Stimulated activated effector memory CD8-positive, alpha-beta T cell treated with anti-CD3 and anti-CD28 coated beads, Interleukin-12 subunit alpha, Interleukin-12 subunit beta, amount 100 ng/mL, for 72 hours (primary cell): ENCODE data around the gene LMF2.

Experiments
- ATAC-seq: fragments of 150-1000 bp; cut with Tn5 transposase; 2 replicates; pipeline ENCODE4 v1.10.0; 2021
- DNase-seq, 2 donors: peaks; one replicate each; pipeline ENCODE4 v3.0.0; 2021 to 2022; ENCODE audit warnings: low spot score in 2 of 2
- H3K27ac Mint-ChIP-seq: one replicate; pipeline ENCODE4 v1.8.0; 2022; ENCODE audit warnings: mild to moderate bottlenecking, mixed read lengths
- H3K36me3 Mint-ChIP-seq: one replicate; pipeline ENCODE4 v1.8.0; 2022; ENCODE audit warnings: mild to moderate bottlenecking, mixed read lengths
- H3K4me1 Mint-ChIP-seq: one replicate; pipeline ENCODE4 v1.8.0; 2022; ENCODE audit warnings: mixed read lengths
- H3K4me3 Mint-ChIP-seq: one replicate; pipeline ENCODE4 v1.8.0; 2022; ENCODE audit warnings: mild to moderate bottlenecking, mixed read lengths
- H3K9me3 Mint-ChIP-seq: one replicate; pipeline ENCODE4 v1.8.0; 2022; ENCODE audit warnings: mixed read lengths

Gene LMF2

DNA sequence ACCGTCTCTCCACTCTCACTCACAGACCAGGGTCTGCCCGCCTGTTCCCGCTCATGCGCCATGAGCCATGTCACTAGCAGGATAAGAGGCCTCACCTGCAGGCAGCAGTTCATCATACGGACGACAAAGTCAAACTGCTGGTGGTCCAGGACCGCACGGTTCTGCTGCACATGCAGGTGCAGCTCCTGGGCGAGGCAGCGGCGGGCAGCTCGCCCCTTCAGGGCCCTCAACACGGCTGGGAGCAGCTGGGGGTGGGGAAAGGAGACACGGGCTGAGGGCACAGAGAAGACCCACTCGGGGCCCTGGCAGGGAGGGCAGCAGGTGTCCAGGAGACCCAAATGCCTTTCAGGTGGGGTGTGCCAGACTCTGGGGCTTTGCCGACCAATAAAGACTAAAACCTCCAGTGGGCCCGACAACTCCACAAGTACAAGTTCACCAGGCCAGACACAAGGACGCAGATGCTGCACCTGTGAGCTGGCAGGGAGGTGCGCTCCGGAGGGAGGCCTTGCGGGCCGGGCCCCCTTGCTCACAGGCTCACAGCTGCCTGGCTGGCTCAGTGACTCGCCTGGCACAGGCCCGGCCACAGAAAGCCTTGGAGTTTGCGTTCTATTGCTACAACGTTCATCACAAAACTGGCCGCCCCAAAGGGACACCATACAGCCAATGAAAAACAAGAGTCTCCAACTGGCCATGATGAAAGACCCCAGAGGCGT, 44.2 kb downstream of the LMF2 start:
- peaks cover 20% of the 10 kb centered on the region for H3K4me1 Mint-ChIP-seq
- H3K36me3 Mint-ChIP-seq = peaks cover 78% of the 10 kb centered on the region
- H3K9me3 Mint-ChIP-seq = no peaks in the 10 kb centered on the region
- no peak for ATAC-seq
- H3K27ac Mint-ChIP-seq = peak overlapping the region; percentile 65
- H3K4me3 Mint-ChIP-seq = no peak overlapping the region
- DNase-seq = no peak

DNA sequence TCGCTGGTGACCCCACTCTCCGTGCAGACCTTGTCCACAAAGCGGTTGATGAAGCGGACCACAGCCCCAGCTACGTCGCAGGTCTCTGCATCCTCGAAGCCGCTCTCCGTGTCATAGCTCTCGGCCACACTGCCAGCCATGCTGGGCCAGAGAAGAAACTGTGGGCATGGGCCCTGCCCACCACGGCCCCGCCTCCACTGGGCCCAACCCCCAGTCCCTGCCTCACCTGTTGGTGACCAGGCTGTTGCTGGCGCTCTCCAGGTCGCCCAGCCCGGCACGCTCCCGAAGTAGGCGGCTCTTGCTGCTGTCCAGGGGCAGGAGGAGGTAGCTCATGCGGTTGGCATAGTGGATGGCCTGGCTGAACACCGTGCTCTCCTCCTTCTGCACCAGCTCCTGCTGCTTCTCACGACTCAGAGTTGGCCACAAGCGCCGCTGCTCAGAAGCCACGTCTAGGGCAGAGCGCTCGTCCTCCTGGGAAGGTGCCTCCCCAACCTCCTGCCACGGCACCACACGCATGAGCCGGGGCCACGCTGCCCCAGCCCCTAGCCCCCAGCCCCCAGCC, 45.4 kb downstream of the LMF2 start:
- DNase-seq = no peak
- no peak for ATAC-seq
- Mint-ChIP-seq H3K4me1 (peaks cover 24% of the 10 kb centered on the region), H3K9me3 (no peaks in the 10 kb centered on the region), H3K4me3 (no peak overlapping the region), H3K36me3 (peaks cover 85% of the 10 kb centered on the region), H3K27ac (no peak overlapping the region)

DNA sequence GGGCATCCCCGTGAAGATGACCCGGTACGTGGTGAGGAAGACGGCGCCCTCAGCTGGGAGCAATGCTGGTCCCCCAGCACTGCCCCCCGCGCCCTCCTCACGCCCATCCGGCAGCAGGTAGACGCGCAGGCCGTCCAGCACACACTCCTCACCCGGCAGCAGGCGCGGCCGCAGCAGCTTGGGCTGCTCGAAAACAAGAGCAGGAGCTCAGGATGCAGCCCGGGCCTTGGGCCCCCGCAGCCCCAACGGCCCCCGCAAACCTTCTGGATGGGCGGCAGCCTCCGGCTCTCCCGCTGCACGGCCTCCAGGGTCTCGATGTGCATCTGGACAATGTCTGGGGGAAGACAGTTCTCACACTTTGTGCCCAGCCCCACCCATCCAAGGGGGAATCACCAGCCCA, 46.0 kb downstream of the LMF2 start:
- H3K36me3 Mint-ChIP-seq = peaks cover 85% of the 10 kb centered on the region
- no peak overlapping the region for H3K4me3 Mint-ChIP-seq
- no peaks in the 10 kb centered on the region for H3K9me3 Mint-ChIP-seq
- DNase-seq (no peak), ATAC-seq (no peak)
- H3K27ac Mint-ChIP-seq = peak overlapping the region; percentile 76
- peaks cover 22% of the 10 kb centered on the region for H3K4me1 Mint-ChIP-seq

DNA sequence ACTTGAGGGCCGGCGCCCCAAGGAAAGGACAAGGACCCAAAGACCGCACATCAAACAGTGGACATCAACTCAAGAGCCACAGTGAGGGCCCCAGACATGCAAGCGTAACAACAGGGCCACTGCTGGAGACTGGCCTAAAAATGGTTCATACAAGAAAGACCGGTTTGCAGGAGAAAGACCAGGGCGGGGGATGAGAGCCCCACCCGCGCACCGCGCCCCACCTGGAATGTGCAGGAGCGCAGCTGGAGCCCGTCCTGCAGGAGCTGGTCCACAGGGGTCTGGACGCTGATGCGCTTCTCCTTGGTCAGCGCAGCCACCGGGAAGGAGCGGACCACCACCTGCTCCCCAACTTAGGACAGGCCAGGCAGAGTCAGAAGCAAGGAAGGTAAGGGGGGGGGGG, 46.6 kb downstream of the LMF2 start:
- Mint-ChIP-seq H3K9me3 (no peaks in the 10 kb centered on the region), H3K4me1 (peaks cover 16% of the 10 kb centered on the region), H3K36me3 (peaks cover 80% of the 10 kb centered on the region), H3K27ac (peak overlapping the region; percentile 76), H3K4me3 (no peak overlapping the region)
- DNase-seq = no peak
- ATAC-seq = no peak

DNA sequence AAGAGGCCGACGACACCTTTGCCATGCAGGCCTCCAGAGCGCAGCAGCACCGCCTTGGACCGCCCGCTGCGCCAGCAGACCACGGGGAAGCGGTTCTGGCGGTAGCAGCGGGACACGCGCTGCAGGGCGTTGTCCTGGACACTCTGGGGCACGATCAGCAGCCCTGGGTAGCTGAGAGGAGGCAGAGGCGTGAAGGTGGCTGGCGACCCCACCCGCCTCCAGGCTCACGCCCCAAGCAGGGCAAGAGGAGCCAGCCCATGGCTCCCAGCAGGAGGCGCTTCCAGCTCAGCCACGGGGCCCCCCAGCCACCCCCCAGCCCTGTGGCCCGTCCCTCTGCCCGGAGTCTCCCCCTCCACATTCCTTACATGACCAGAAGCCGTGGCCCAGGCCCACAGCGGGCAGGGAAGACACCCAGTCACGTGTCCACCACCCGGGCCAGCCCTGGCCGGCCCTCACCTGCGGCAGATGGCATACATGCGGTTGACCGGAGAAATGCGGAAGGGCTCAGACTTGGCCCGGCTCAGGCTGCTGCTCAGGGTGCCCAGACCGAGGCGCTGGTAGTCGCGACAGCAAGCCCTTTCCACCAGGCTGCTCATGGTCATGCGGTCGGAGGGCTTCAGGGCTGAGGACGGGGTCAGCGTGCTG, 47.9 kb downstream of the LMF2 start:
- no peak overlapping the region for H3K4me3 Mint-ChIP-seq
- no peak for DNase-seq
- H3K9me3 Mint-ChIP-seq = no peaks in the 10 kb centered on the region
- no peak overlapping the region for H3K27ac Mint-ChIP-seq
- H3K4me1 Mint-ChIP-seq = peaks cover 18% of the 10 kb centered on the region
- peaks cover 74% of the 10 kb centered on the region for H3K36me3 Mint-ChIP-seq
- ATAC-seq = no peak

DNA sequence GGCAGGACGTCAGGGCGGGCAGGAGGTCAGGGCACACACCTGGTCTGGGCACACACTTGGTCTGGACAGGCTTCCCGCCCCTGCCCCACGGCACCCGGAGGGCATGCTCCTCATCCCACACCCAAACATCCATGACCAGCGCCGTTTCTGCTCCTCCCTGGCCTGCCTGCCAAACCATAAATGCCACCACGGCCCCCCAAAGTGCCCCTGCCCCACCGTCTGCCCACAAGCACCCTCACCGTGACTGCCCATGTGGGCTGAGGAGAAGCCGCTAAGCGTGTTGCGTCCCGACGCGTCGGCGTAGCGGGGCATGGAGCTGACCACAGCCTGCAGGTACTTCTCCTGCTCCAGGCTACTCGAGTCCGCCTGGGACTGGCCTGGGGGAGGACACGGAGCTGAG, 48.5 kb downstream of the LMF2 start:
- no peak for ATAC-seq
- DNase-seq = no peak
- Mint-ChIP-seq H3K9me3 (no peaks in the 10 kb centered on the region), H3K4me1 (peaks cover 24% of the 10 kb centered on the region), H3K27ac (no peak overlapping the region), H3K36me3 (peaks cover 74% of the 10 kb centered on the region), H3K4me3 (no peak overlapping the region)

DNA sequence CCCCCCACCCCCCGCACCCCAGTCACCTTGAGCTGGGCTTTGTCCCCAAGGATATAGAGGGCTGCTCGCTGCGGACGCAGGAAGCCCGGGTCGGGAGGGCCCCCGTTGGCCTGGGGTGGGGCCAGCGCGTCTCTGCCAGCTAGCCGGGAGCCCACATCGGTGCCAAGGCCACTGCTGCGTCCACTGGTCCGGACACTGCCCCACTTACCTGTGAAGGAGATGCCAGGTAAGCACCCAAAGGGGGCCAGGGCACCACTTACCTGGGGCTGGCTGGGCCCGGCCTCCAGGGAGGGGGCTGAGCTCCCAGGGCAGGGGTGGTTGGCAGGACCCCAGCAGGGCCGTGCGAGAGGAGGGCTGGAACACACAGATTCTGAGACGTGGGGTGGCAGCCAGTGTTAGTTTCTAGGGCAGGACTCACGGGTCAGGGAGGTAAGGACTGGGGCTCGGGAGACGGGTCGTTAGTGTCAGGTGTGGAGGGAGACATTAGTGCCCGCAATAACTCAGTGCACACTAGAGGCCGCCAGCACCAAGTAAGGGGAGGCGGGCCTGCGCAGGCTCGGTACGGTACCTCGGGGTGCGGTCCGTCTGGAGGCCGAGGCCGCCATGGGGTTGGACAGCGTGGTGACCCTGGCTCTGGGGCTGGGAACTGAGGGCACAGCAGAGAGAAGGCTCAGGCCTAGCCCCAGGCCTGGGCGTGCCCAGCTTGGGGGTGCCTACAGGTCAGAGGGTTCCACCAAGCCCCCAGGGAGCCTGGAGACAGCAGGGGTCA, 50.9 kb downstream of the LMF2 start:
- DNase-seq = no peak
- Mint-ChIP-seq H3K4me1 (peaks cover 40% of the 10 kb centered on the region), H3K4me3 (no peak overlapping the region), H3K36me3 (peaks cover 78% of the 10 kb centered on the region), H3K9me3 (no peaks in the 10 kb centered on the region), H3K27ac (peak overlapping the region; percentile 61)
- ATAC-seq = no peak

DNA sequence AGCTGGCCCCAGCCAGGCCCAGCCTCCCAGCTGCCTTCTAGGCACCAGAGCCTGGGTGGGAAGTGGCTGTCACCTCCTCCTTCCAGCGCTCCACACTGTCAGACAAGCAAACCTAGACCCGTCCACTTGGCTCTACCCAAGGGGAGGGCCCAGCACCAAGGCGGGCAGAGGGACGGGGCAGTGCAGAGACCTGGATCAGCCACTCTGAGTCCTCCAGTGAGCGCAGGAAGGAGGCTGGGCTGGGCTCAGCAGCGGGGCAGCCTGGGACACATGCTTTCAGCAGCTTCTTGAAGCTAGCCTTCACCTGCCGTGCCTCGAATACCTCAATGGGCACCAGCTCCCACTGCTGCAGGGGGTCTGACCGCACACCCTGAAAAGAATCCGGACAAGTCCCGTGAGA, 51.5 kb downstream of the LMF2 start:
- H3K9me3 Mint-ChIP-seq = no peaks in the 10 kb centered on the region
- peaks cover 82% of the 10 kb centered on the region for H3K36me3 Mint-ChIP-seq
- peak overlapping the region; percentile 54 for H3K27ac Mint-ChIP-seq
- peaks cover 40% of the 10 kb centered on the region for H3K4me1 Mint-ChIP-seq
- ATAC-seq (no peak), DNase-seq (no peak)
- H3K4me3 Mint-ChIP-seq = no peak overlapping the region

DNA sequence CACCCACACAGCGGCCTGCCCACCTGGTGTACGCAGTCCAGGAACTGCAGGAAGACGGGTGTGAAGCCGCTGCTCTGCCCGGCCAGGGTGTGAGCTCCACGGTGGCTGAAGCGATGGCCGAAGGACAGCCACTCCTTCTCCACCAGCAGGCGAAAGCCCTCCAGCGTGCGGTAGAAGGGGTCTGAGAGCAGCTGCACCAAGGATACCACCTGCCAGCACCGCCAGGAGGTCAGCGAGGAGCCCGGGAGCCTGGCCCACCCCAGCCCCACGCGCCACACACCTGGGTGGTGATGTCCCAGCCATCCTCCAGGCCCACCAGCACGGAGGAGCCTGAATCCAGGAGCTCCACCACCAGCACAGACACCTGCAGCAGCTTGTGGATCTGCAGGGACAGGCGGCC, 52.3 kb downstream of the LMF2 start:
- H3K9me3 Mint-ChIP-seq = no peaks in the 10 kb centered on the region
- ATAC-seq (no peak), DNase-seq (no peak)
- peaks cover 82% of the 10 kb centered on the region for H3K36me3 Mint-ChIP-seq
- H3K4me3 Mint-ChIP-seq = no peak overlapping the region
- H3K27ac Mint-ChIP-seq = peak overlapping the region; percentile 94
- H3K4me1 Mint-ChIP-seq = peaks cover 40% of the 10 kb centered on the region

DNA sequence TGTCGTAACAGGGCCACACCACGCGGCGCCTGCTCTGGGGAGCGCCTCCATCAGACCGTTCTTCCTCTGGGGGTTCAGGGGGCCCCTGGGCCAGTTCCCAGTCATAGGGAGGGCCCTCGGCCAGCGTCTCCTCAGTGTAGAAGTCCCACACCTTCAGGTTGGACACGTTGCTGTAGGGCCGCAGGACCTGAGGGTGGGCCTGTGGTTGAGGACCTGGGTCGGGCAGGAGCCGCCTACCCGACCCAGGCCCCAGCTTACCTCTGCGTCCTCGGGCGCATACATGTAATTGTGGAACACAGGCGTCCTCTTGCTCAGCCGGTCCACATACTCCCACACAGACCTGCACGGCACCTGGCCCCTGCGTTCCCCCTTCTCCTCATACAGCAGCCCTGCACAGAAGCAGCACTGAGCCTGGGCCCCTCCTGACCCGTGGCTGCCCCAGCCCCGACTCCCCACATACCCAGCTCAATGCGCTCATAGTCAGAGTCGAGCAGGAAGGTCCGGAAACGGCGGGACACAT, 52.9 kb downstream of the LMF2 start:
- ATAC-seq (no peak), DNase-seq (no peak)
- peaks cover 85% of the 10 kb centered on the region for H3K36me3 Mint-ChIP-seq

More for the DNA sequence above, 52.9 kb downstream of the LMF2 start:
- Mint-ChIP-seq H3K27ac (peak overlapping the region; percentile 94), H3K4me3 (no peak overlapping the region), H3K9me3 (no peaks in the 10 kb centered on the region), H3K4me1 (peaks cover 43% of the 10 kb centered on the region)
